Pancreas (tissue), 10 donors: ENCODE results near the gene CSTA. TPM values are rescaled to one million over a fixed set of nuclear protein-coding genes. Genes with fewer than 3 reads are reported as not detected.
A peak's percentile ranks its signal among the peaks of the same experiment; 100 is the strongest.

ENCODE experiments used
- ATAC-seq, 4 donors: fragments of 200-7000 bp; cut with Tn5 transposase; one replicate each; pipeline versions ENCODE4 v1.8.0 to v1.9.1; 2020; ENCODE audit warnings: mild to moderate bottlenecking in 4 of 4, moderate library complexity in 4 of 4
- DNase-seq, 6 donors: peaks; one replicate each; pipeline ENCODE4 v3.0.0-alpha.2; 2020
- FAIRE-seq: peaks from 2 replicates; lab custom pipeline; 2012; peaks lifted over from hg19 to GRCh38; lab: Jason Lieb, UNC
- H3K27ac ChIP-seq, 4 donors: fragments of 200-600 bp; sonication (generic); 1 replicate in 3 of 4; 2 replicates in 1 of 4; pipeline versions ENCODE4 v1.5.0 to v1.8.0; 2020
- H3K27me3 ChIP-seq, 4 donors: fragments of 200-600 bp; one replicate each; pipeline ENCODE4 v1.8.0; 2021
- H3K36me3 ChIP-seq, 3 donors: fragments of 200-600 bp; sonication (generic) in 1 of 3; one replicate each; pipeline versions ENCODE4 v1.5.0 to v1.8.0; 2020 to 2021
- H3K4me1 ChIP-seq, 3 donors: fragments of 200-600 bp; one replicate each; pipeline ENCODE4 v1.8.0; 2021
- H3K4me3 ChIP-seq, 4 donors: fragments of 200-600 bp; sonication (generic) in 2 of 4; one replicate each; pipeline versions ENCODE4 v1.5.0 to v1.8.0; 2020 to 2021
- H3K9me3 ChIP-seq, 4 donors: fragments of 200-600 bp; one replicate each; pipeline ENCODE4 v1.8.0; 2021
- WGBS, 2 donors: extraction: QIAGEN DNeasy Blood & Tissue Kit; methylation state at CpG; one replicate each; pipeline ENCODE4 v1.1.7; 2013; 5-methylcytosine and 5-hydroxymethylcytosine counted together
- intact Hi-C, 3 donors: fragments of 100-400 bp; cut with DNase I; formaldehyde crosslinking; loops; one replicate each; pipeline versions ENCODE4 v1.11.1 to v1.14.2; 2022
- polyA plus RNA-seq, 2 donors: library from polyadenylated mRNA; stranded (reverse); fragments of 200-250 nt; gene quantifications; one replicate each; pipeline ENCODE4 v1.2.3, GENCODE V29; 2013
- total RNA-seq, 6 donors: library from RNA; stranded (reverse); fragmentation: NEBNext Ultra II Directional in 4 of 6; extraction: Animal tissue kit (Norgen Biotek cat#: 25700) in 4 of 6; gene quantifications; one replicate each; pipeline versions ENCODE4 v1.2.1 to v1.2.4, GENCODE V29; 2021 to 2023
- TF ChIP-seq, protein P1 (sequence below), 4 donors: fragments of 200-600 bp; sonication (generic) in 3 of 4; IDR thresholded peaks; one replicate each; pipeline versions ENCODE4 v1.5.0 to v1.8.0; 2021; ENCODE audit warnings: antibody characterized with exemption in 4 of 4
- donor health status: healthy with polysubstance abuse.
- donor health status: DM: no; HTN: no; CAD: no; lungs with moderate emphysema.
- donor health status: DM: no; HTN: no; CAD: no.
- donor health status: control.
- donor health status: control.
- donor health status: Bipolar disorder and iron deficiency.
- donor health status: DM: yes; HTN: yes; CAD: no.
- donor health status: DM: no; HTN: no; CAD: no.
- donor health status: DM: no; HTN: no; CAD: no.
- donor health status: DM: yes; HTN: yes; CAD: no.

Gene CSTA
- total and polyA plus RNA-seq, 8 donors, result 0.63 to 3.7 (median 1.7) TPM; not detected in 2

DNA sequence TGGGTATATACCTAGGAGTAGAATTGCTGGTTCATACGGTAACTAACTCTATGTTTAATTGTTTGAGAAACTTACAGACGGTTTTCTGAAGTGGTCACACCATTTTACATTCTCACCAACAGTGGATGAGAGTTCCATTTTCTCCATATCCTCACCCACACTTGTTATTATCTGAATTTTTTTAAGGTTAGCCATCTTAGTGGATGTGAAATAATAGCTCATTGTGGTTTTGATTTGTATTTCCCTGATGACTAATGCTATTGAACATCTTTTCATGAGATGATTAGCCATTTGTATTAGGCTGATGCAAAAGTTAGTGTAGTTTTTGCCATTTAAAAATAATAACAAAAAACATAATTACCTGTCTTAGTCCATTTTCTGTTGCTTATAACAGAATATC lies 18.6 kb downstream of the CSTA start:
- H3K36me3 ChIP-seq, result no peaks in the 10 kb centered on the region
- H3K27ac ChIP-seq, result no peak overlapping the region
- H3K4me1 ChIP-seq, result peaks cover 0 to under 1% (median 0%) of the 10 kb centered on the region in 3 donors
- no peaks in the 10 kb centered on the region for H3K9me3 ChIP-seq
- 76 to 80% methylated on average over 2 of the region's 2 CpGs for WGBS, 2 donors
- intact Hi-C loops, result no loop called here
- no peak for FAIRE-seq
- TF ChIP-seq, protein P1, sequence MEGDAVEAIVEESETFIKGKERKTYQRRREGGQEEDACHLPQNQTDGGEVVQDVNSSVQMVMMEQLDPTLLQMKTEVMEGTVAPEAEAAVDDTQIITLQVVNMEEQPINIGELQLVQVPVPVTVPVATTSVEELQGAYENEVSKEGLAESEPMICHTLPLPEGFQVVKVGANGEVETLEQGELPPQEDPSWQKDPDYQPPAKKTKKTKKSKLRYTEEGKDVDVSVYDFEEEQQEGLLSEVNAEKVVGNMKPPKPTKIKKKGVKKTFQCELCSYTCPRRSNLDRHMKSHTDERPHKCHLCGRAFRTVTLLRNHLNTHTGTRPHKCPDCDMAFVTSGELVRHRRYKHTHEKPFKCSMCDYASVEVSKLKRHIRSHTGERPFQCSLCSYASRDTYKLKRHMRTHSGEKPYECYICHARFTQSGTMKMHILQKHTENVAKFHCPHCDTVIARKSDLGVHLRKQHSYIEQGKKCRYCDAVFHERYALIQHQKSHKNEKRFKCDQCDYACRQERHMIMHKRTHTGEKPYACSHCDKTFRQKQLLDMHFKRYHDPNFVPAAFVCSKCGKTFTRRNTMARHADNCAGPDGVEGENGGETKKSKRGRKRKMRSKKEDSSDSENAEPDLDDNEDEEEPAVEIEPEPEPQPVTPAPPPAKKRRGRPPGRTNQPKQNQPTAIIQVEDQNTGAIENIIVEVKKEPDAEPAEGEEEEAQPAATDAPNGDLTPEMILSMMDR (IDR thresholded peaks at IDR 0.05), result no peak
- H3K4me3 ChIP-seq, result no peak overlapping the region
- ATAC-seq, result no peak
- no peaks in the 10 kb centered on the region for H3K27me3 ChIP-seq
- DNase-seq, result no peak

DNA sequence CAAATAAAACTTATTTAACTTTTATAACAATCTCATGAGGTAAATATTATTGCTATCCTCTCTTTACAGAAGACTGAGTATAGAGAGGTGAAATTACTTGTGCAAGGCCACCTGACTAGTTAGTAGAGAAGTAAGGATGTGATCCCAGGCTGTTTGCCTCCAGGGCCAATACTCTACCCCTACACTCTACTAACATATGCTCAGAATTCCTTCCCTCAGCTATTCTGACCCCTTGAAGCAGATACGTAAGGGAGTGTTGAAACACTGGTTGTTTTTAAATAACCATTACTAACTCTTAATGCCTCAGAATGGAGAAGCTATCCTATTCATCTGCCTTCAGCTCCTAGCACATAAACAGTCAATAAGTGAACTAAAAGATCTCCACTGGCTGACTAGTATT lies 24.1 kb downstream of the CSTA start:
- Histone ChIP-seq H3K4me1 (no peaks in the 10 kb centered on the region), H3K9me3 (no peaks in the 10 kb centered on the region), H3K27ac (no peak overlapping the region), H3K27me3 (no peaks in the 10 kb centered on the region), H3K36me3 (no peaks in the 10 kb centered on the region), H3K4me3 (no peak overlapping the region)
- no peak for ATAC-seq
- TF ChIP-seq, protein P1 (IDR thresholded peaks at IDR 0.05), result no peak
- no peak for DNase-seq
- FAIRE-seq, result no peak
- WGBS, 2 donors, result 87% methylated on average over 1 of the region's 1 CpG
- intact Hi-C loops, result no loop called here

DNA sequence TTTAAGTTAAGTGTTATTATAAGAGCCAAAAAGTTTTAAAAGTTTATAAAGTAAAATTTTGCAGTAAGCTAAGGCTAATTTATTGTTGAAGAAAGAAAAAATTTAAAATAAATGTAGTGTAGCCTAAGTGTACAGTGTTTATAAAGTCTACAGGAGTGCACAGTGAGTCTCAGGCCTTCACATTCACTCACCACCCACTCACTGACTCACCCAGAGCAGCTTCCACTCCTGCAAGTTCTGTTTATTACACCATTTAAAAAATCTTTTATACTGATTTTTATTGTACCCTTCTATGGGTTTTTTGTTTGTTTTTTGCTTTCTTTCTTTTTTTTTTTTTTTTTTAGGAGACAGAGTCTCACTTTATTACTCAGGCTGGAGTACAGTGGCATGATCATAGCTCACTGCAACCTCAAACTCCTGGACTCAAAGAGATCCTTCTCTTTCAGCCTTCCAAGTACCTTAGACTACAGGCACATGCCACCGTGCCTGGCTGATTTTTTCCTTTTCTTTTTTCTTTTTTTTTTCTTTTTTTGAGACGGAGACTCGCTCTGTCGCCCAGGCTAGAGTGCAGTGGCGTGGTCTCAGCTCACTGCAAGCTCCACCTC lies 25.9 kb downstream of the CSTA start:
- WGBS, 2 donors, result 90 to 93% methylated on average over 5 of the region's 5 CpGs
- FAIRE-seq, result no peak
- H3K36me3 ChIP-seq, result no peaks in the 10 kb centered on the region
- DNase-seq, result no peak
- H3K9me3 ChIP-seq, result no peaks in the 10 kb centered on the region
- H3K27me3 ChIP-seq, result no peaks in the 10 kb centered on the region
- ATAC-seq, result no peak
- TF ChIP-seq, protein P1 (IDR thresholded peaks at IDR 0.05), result no peak
- no peaks in the 10 kb centered on the region for H3K4me1 ChIP-seq
- H3K27ac ChIP-seq, result no peak overlapping the region
- intact Hi-C loops, result loop anchor here in 1 of 3 donors (10.0 kb wide), 1 partner anchor 46 kb away; no protein-coding TSS in a partner anchor
- H3K4me3 ChIP-seq, result no peak overlapping the region

DNA sequence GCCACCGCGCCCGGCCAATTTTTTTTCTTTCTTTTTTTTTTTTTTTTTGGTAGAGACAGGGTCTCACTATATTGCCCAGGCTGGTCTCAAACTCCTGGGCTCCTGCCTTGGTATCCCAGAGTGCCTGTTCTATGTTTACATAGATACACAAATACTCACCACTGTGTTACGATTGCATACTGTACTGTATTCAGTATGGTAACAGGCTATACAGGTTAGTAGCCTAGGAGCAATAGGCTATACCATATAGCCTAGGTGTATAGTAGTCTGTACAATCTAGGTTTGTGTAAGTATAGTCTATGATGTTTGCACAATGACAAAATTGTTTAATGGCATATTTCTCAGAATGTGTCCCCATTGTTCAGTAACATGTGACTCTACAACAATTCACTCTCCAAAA lies 26.6 kb downstream of the CSTA start:
- no peak for FAIRE-seq
- intact Hi-C loops, result loop anchor here in 1 of 3 donors (10.0 kb wide), 1 partner anchor 47 kb away; no protein-coding TSS in a partner anchor
- TF ChIP-seq, protein P1 (IDR thresholded peaks at IDR 0.05), result no peak
- Histone ChIP-seq H3K4me3 (no peak overlapping the region), H3K4me1 (peaks cover 0 to 2% (median 0%) of the 10 kb centered on the region in 3 donors), H3K27ac (no peak overlapping the region), H3K9me3 (no peaks in the 10 kb centered on the region), H3K36me3 (no peaks in the 10 kb centered on the region), H3K27me3 (no peaks in the 10 kb centered on the region)
- ATAC-seq, result no peak
- WGBS, 2 donors, result 85 to 95% methylated on average over 4 of the region's 4 CpGs
- DNase-seq, result no peak

DNA sequence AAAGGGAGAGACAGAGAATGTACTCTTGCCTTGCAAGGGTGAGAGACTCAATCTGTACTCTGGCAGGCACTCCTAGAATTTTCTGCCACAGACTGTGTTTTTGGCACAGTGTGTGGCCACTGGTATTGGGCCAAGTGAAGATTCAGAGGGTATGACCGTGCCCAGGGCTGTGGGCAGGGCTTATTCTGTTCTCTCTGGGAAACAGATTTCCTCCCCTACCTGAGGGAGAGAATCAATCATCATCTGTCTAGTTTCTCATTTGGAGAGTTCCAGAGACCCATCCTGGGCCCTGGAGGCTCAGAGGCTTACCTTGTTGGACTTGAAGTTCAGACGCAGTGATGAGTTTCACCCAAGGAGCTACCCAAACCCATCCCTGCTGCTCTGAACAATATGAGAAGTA lies 28.2 kb downstream of the CSTA start:
- ATAC-seq (peak in 1 of 4 donors; percentile 21), DNase-seq (no peak), FAIRE-seq (no peak)
- H3K36me3 ChIP-seq, result no peaks in the 10 kb centered on the region
- H3K4me3 ChIP-seq, result no peak overlapping the region
- TF ChIP-seq, protein P1 (IDR thresholded peaks at IDR 0.05), result no peak
- H3K9me3 ChIP-seq, result no peaks in the 10 kb centered on the region
- WGBS, 2 donors, result 50 to 54% methylated on average over 2 of the region's 2 CpGs
- intact Hi-C loops, result loop anchor here in 1 of 3 donors (10.0 kb wide), 1 partner anchor 48 kb away; no protein-coding TSS in a partner anchor
- no peaks in the 10 kb centered on the region for H3K27me3 ChIP-seq
- H3K4me1 ChIP-seq, result peaks cover 0 to 4% (median 0%) of the 10 kb centered on the region in 3 donors
- no peak overlapping the region for H3K27ac ChIP-seq
